ENCODE data around the gene NOL3.

Gene NOL3

GRCh38 chr16:67170949-67171649, 761 bp downstream of the NOL3 start:
- DNase-seq (ENCODE audit: low spot score), result no peak

GRCh38 chr16:67173323-67173722, 3.0 kb downstream of the NOL3 start:
- no peak for DNase-seq (ENCODE audit: low spot score)

GRCh38 chr16:67173808-67174705, 3.7 kb downstream of the NOL3 start:
- peak; percentile 92 for DNase-seq (ENCODE audit: low spot score)

GRCh38 chr16:67174706-67175231, 4.4 kb downstream of the NOL3 start:
- DNase-seq (ENCODE audit: low spot score), result no peak

GRCh38 chr16:67176662-67177061, 6.3 kb downstream of the NOL3 start:
- DNase-seq (ENCODE audit: low spot score), result no peak

- DNase-seq (ENCODE audit: low spot score), result peak; percentile 78
These were observed 7.7 kb downstream of the NOL3 start for GRCh38 chr16:67177743-67178699.

- no peak for DNase-seq (ENCODE audit: low spot score)
These were observed 9.2 kb downstream of the NOL3 start for GRCh38 chr16:67179421-67180080.

- no peak for DNase-seq (ENCODE audit: low spot score)
These were observed 9.8 kb downstream of the NOL3 start for GRCh38 chr16:67180166-67180565.

- no peak for DNase-seq (ENCODE audit: low spot score)
These were observed 11.0 kb downstream of the NOL3 start for GRCh38 chr16:67181346-67181745.

- DNase-seq (ENCODE audit: low spot score), result no peak
These were observed 11.9 kb downstream of the NOL3 start for GRCh38 chr16:67182288-67182687.

GRCh38 chr16:67183284-67183626, 12.9 kb downstream of the NOL3 start:
- no peak for DNase-seq (ENCODE audit: low spot score)

GRCh38 chr16:67183627-67184452, 13.5 kb downstream of the NOL3 start, which contains the start of gene MATCAP1:
MATCAP1 (minus strand) TSS chr16:67183963; CDS start chr16:67180610, 3,353 bp downstream.
- DNase-seq (ENCODE audit: low spot score), result peak; percentile 99

GRCh38 chr16:67184453-67184994, 14.2 kb downstream of the NOL3 start:
- no peak for DNase-seq (ENCODE audit: low spot score)

- peak; percentile 77 for DNase-seq (ENCODE audit: low spot score)
These were observed 14.8 kb downstream of the NOL3 start for GRCh38 chr16:67184995-67185650.

- no peak for DNase-seq (ENCODE audit: low spot score)
These were observed 15.4 kb downstream of the NOL3 start for GRCh38 chr16:67185651-67186134.

GRCh38 chr16:67186550-67186950, 16.2 kb downstream of the NOL3 start:
- no peak for DNase-seq (ENCODE audit: low spot score)

GRCh38 chr16:67187175-67187890, 17.0 kb downstream of the NOL3 start:
- no peak for DNase-seq (ENCODE audit: low spot score)

- no peak for DNase-seq (ENCODE audit: low spot score)
These were observed 18.0 kb downstream of the NOL3 start for GRCh38 chr16:67188323-67188722.

GRCh38 chr16:67188798-67189197, 18.5 kb downstream of the NOL3 start:
- DNase-seq (ENCODE audit: low spot score), result no peak

Measured in HuH-7.5 (cell line).